AG04449 (cell line): ENCODE data around the gene C22orf39.

Source experiments
- CTCF ChIA-PET: fragments of 350-600 bp; formaldehyde crosslinking; extraction: SDS; loops from one replicate; lab custom pipeline; 2021; ENCODE audit warnings: antibody characterized with exemption; lab: Yijun Ruan, JAX
- POLR2A ChIA-PET: fragments of 400-600, 350-600 bp; formaldehyde crosslinking; extraction: SDS; loops from one replicate; lab custom pipeline; 2020; ENCODE audit warnings: antibody characterized with exemption, inconsistent platforms; lab: Yijun Ruan, JAX
- DNase-seq: peaks from one replicate; pipeline ENCODE4 v3.0.0-alpha.2; 2010; ENCODE audit warnings: low read depth, low spot score
- H3K4me3 ChIP-seq: 2 replicates; pipeline ENCODE4 v1.5.1; 2011; ENCODE audit warnings: low read depth, mild to moderate bottlenecking, control low read depth, low read length
- TF ChIP-seq, protein P1 (sequence below): IDR thresholded peaks from one replicate; pipeline ENCODE4 v1.5.1; 2011; ENCODE audit warnings: mild to moderate bottlenecking, moderate library complexity, low read length, control low read depth, inconsistent platforms; ENCODE audit not compliant: insufficient read depth; ENCODE audit errors: missing control alignments

The C22orf39 gene

GRCh38 chr22:19406846-19407245 lies 40.7 kb downstream of the C22orf39 start:
- DNase-seq = no peak
- TF ChIP-seq, protein P1, sequence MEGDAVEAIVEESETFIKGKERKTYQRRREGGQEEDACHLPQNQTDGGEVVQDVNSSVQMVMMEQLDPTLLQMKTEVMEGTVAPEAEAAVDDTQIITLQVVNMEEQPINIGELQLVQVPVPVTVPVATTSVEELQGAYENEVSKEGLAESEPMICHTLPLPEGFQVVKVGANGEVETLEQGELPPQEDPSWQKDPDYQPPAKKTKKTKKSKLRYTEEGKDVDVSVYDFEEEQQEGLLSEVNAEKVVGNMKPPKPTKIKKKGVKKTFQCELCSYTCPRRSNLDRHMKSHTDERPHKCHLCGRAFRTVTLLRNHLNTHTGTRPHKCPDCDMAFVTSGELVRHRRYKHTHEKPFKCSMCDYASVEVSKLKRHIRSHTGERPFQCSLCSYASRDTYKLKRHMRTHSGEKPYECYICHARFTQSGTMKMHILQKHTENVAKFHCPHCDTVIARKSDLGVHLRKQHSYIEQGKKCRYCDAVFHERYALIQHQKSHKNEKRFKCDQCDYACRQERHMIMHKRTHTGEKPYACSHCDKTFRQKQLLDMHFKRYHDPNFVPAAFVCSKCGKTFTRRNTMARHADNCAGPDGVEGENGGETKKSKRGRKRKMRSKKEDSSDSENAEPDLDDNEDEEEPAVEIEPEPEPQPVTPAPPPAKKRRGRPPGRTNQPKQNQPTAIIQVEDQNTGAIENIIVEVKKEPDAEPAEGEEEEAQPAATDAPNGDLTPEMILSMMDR = no peak
- CTCF ChIA-PET = no interaction called here
- no peak overlapping the region for H3K4me3 ChIP-seq
- POLR2A ChIA-PET = no interaction called here

DNA sequence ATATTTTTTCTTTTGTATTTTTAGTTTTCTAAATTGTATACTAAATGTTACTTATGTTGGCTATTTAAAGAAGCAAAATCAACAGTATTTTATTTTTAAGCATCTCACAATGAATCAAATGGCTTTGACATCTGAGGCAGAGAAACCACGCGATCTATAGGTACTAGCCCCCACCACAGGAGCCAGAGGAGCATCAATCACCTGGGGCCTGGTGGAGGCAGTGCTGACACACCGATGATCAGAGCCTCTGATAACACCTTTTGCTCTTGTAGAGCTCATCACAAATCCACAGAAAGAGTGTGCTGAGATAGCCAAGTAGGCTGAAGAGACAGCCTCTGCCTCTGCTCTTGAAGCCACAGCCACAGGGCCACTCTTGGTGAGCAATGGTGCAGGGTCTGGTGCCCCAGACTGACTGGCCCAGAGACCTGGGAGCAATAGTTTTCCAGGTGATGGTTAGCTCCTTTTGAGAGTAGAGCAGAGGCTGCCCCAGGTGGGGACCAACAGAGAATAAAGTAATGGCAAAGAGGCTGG lies 41.2 kb downstream of the C22orf39 start:
- POLR2A ChIA-PET = no interaction called here
- no peak for DNase-seq
- no peak overlapping the region for H3K4me3 ChIP-seq
- CTCF ChIA-PET = no interaction called here
- TF ChIP-seq, protein P1 = no peak

GRCh38 chr22:19405652-19406051 lies 41.9 kb downstream of the C22orf39 start:
- ChIA-PET CTCF (no interaction called here), POLR2A (no interaction called here)
- DNase-seq = no peak
- TF ChIP-seq, protein P1 = no peak
- no peak overlapping the region for H3K4me3 ChIP-seq

DNA sequence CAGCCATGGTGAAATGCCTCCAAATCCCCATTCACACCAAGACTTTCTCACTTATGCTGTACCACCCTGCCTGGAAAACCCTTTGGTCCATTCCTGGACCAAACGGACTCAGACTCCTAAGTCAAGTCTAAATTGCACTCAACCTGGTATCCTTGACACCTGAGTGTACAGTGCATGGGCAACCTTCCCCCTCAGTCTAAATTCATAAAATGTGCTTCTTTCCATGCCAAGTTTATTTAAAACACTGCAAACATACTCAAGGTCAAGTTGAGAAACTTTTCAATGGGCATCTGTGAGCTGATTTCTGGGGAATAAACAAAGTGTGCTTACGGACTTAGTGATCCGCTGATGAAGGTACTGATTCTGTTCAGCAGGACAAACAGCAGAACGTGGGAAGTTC lies 42.4 kb downstream of the C22orf39 start:
- DNase-seq = no peak
- TF ChIP-seq, protein P1 = no peak
- CTCF ChIA-PET = interaction anchor here (1.4 kb wide), 1 partner anchor 13 kb away, joined by 4 read pairs; no protein-coding TSS in a partner anchor
- POLR2A ChIA-PET = no interaction called here
- H3K4me3 ChIP-seq = no peak overlapping the region

DNA sequence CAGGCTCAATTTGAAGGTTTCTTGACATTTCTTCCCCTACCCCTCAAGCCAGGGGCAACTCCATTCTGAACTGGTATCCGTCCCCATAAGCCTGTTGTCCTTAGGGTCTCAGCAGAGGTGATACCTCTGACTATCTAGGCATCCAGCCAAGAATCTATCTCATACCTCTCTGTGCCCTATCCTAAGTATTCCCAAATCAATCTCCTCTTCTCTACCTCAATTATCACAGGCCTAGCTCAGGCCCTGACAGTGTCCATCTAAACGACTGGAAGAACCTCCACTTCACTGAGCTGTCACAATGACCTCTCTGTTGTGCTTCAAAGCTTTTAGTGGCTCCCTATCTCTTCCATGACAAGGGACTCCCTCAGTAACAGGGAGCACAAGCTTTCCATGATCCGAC lies 42.8 kb downstream of the C22orf39 start:
- CTCF ChIA-PET = interaction anchor here (1.4 kb wide), 1 partner anchor 12 kb away, joined by 4 read pairs; no protein-coding TSS in a partner anchor
- no peak overlapping the region for H3K4me3 ChIP-seq
- no peak for DNase-seq
- TF ChIP-seq, protein P1 = no peak
- POLR2A ChIA-PET = no interaction called here

GRCh38 chr22:19402642-19403191 lies 44.8 kb downstream of the C22orf39 start:
- CTCF ChIA-PET = no interaction called here
- POLR2A ChIA-PET = no interaction called here
- TF ChIP-seq, protein P1 = no peak
- no peak overlapping the region for H3K4me3 ChIP-seq
- no peak for DNase-seq
